GM19397 (cell line): ENCODE data around the gene KAT14.
"Not testable (repeated sequence)": the region's sequence is repeated elsewhere in the genome, so short reads cannot be mapped to it uniquely, and the experiment has no call there.

Source experiments
- ATAC-seq: cut with Tn5 transposase; IDR thresholded peaks from one replicate; pipeline ENCODE4 v1.9.1; 2021; ENCODE audit warnings: mild to moderate bottlenecking, moderate library complexity; ENCODE audit not compliant: unreplicated experiment

Gene KAT14

GRCh38 chr20:18156045-18156444, 18.4 kb downstream of the KAT14 start:
- no peak for ATAC-seq

- no peak for ATAC-seq
Measured at GRCh38 chr20:18164356-18164755, 26.7 kb downstream of the KAT14 start.

GRCh38 chr20:18165553-18165952, 27.9 kb downstream of the KAT14 start:
- ATAC-seq: no peak

DNA sequence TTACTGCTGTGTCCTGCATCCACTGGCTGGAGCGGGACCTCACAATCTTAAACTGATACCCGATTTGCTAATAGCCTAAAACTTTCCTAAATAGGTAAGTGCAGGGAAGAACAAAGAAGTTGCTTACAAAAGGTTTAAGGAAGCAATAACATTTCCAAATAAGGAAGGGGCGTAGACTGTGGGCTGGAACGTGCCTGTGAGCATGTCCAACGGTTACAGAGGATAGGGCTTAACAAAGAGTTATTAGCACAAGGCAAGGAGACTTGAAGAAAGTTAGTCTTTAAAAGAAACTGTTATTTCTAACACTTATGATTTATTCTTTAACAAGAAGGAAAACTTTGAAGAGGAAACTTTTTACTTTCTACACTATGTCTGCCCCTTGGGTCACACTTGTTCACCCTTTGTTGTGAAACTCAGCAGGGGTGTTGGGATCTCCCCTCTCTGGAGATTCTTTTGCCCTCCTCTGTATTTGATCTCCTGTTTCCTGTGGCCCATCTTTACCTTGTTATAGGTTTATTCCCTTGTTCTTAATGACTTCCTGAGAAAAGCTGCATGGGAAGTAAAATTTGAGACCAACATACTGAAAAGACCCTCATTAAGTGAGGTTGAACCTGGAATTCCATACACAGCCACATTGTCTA, 28.7 kb downstream of the KAT14 start:
- no peak for ATAC-seq

- no peak for ATAC-seq
Measured at GRCh38 chr20:18166950-18167349, 29.3 kb downstream of the KAT14 start.

- no peak for ATAC-seq
Measured at GRCh38 chr20:18172379-18172778, 34.7 kb downstream of the KAT14 start.

DNA sequence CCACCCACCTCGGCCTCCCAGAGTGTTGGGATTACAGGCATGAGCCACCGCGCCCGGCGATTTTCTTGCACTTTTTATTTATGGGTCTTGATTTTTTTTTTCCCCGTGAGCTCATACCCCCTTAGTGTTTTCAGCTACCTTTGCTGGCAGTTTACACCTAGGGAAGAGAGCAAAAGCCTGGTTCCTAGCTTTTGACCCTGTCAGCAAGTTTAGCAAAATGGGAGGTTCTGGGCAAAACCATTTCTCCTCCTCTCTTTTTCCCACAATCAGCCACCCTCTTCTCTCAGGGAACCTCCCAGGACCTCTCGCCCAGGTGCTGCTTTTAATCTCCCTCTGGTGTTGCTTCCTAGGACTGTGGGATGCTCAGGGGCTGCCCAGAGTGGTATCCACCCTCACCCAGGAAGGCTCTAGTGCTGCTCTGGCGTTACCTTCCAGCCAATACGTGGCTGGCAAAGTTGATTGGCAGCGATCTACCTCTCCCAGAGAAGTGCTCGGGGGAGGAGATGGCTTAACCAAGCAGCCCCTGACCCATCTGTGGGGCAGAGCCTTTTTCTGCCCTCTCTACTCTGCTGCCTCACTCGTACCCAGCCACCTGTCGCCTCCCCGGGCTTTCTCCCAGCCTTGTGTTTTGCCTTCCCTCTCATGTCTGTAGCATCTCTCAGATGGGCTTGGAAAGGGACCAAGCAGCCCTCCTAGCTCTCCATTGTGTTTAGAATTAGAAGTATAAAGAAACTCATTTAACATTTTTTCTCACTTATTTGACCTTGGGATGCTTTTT, 37.4 kb downstream of the KAT14 start:
- ATAC-seq: no peak

GRCh38 chr20:18176318-18176785, 38.7 kb downstream of the KAT14 start:
- no peak for ATAC-seq

GRCh38 chr20:18180366-18180765, 42.7 kb downstream of the KAT14 start:
- not testable (repeated sequence) for ATAC-seq

DNA sequence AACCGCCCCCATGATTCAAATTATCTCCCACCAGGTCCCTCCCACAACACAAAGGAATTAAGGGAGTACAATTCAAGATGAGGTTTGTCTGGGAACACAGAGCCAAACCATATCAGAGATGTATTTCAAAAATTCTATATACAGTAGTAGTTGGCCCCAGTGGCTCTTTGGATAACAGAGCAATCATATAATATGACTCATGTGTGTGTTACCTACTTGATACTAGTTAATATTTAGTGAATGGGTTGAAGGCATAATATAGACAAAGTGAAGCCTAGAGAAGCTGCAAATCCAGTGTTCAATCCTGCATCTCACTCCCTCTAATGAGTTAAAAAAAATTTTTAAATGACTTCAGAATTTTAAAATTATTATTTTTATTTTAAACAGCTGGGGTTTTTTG, 43.2 kb downstream of the KAT14 start:
- no peak for ATAC-seq

DNA sequence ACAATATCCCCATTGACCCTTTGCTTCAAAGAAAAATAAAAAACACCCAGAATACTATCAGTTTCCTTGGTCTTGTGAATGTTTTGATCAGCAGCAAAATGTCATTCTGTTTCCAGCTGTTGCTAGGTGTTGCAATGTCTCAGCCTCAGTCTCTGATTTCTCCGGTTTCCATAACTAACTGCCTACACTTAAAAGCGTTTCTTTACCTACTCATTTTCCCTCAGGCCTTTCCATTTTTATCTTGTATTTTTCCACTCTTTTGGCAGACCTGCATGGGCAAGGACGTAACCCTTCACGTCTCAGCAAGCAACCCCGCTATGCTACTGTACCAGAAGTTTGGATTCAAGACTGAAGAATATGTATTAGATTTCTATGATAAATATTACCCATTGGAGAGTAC, 49.4 kb downstream of the KAT14 start:
- ATAC-seq: no peak

- no peak for ATAC-seq
Measured at GRCh38 chr20:18188434-18188833, 50.8 kb downstream of the KAT14 start.

GRCh38 chr20:18190338-18191233, 52.9 kb downstream of the KAT14 start:
- ATAC-seq: no peak

DNA sequence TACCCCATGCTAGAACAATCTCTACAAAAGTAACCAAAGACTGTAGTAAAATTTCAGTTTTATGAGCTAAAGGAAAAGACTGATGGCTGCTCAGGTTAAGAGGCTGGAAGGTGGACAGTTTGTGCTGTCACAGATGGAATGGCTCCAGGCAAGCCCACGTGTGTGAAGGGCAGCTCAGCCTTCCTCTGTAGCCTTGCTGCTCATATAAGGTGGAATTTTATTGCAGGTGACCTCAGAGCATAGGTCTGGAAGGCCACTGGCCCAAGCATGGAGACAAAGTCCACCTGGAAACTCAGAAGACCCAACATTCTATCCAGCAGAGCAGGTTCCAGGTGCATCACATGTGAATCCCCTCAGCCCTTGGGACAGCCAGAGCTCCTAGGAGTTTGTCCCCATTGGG, 53.6 kb downstream of the KAT14 start:
- no peak for ATAC-seq

- not testable (repeated sequence) for ATAC-seq
Measured at GRCh38 chr20:18194461-18194860, 56.8 kb downstream of the KAT14 start.

DNA sequence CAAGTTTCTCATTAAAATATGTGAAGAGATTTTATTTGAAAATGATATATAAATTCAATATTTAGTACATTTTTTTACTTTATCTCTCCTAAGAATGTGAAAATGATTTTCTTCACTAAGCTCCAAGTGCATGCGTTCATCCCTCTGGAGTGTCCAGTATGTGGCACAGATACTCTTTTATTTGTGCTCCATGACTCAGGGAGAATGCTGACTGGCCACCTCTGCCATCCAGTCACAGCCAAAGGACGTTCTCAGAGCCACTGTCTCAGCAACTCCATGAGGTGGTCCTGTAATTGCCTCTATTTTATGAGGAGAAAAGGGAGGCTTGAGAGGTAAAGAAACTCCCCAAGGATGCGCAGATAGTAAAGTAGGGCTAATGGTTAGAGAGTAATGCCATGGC, 58.3 kb downstream of the KAT14 start:
- no peak for ATAC-seq

DNA sequence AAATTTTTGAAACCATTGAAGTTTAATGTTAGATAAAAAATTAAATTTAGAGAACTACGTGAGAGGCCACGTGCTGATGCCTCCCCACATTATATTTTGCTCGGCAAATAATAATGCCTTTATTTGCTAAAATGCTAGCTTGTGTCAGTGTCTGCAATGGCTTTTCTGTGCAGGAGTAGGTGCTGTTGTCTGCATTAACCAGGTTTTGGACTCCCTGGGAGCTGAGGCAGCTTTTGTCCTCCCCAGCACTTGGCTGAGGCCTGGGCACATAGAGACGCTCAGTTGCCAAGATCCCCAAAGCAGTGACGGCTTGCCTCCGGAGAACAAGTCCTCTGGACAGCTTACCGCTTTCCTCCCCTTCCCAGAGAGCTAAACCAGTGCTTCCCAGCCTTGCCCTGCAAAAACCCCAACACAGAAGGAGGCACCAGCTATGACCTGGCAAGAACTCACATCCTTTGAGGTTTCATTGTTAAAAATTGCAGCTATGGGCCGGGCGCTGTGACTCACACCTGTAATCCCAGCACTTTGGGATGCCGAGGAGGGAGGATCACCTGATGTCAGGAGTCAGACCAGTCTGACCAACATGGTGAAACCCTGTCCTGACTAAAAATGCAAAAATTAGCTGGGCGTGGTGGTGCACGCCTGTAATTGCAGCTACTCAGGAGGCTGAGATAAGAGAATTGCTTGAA, 59.9 kb downstream of the KAT14 start:
- no peak for ATAC-seq

GRCh38 chr20:18202966-18203365, 65.3 kb downstream of the KAT14 start:
- no peak for ATAC-seq

DNA sequence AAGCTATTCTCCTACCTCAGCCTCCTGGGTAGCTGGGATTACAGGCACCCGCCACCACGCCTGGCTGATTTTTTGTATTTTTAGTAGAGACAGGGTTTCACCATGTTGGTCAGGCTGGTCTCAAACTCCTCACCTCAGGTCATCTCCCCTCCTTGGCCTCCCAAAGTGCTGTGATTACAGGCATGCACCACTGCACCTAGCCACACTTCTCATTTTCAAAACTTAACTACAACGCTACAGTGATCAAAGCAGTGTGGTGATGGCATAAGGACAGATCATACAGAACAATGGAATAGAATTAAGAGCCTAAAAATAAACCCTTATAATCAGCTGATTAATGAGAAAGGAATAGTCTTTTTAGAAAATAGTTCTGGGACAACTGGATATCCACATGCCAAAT, 66.0 kb downstream of the KAT14 start:
- ATAC-seq: not testable (repeated sequence)

DNA sequence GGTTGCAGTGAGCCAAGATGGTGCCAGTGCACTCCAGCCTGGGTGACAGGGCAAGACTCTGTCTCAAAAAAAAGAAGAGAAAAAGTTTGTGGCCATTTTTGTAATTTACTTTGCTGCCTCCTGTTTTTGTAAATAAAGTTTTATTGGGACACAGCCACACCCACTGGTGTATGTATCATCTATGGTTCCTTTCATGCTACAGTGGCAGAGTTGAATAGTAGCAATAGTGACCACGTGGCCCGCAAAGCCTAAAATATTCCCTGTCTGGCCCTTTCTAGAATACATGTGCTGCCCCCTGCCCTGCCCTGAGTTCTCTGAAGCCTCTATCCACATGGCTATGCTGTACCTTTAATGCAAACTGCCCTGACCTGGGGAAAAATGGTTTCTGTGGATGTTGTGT, 75.3 kb downstream of the KAT14 start:
- no peak for ATAC-seq

DNA sequence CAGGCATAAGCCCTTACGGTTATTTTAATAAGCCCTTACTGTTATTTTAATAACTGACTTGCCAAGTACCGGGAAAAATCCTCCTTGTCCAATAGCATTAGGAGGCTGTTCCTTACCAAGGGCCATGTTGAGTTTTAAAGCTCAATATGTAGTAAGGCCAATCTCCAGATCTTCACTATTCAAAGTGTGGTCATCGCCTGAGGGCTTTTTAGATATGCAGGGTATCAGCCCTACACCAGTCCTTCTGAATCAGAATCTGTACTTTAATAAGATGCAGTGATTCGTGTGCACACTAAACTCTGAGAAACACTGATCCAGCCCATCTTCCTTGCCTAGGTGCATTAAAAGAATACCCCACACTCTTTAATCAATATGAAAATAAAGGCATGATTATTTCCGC, 77.9 kb downstream of the KAT14 start:
- no peak for ATAC-seq
